ENCODE results near the gene INPP5A. TPM values are rescaled to one million over a fixed set of nuclear protein-coding genes. Genes with fewer than 3 reads are reported as not detected.
"Not testable (repeated sequence)": the region's sequence is repeated elsewhere in the genome, so short reads cannot be mapped to it uniquely, and the experiment has no call there.

Gene INPP5A
- total RNA-seq, 1 donor from 2014 or later = 14.3 TPM

DNA sequence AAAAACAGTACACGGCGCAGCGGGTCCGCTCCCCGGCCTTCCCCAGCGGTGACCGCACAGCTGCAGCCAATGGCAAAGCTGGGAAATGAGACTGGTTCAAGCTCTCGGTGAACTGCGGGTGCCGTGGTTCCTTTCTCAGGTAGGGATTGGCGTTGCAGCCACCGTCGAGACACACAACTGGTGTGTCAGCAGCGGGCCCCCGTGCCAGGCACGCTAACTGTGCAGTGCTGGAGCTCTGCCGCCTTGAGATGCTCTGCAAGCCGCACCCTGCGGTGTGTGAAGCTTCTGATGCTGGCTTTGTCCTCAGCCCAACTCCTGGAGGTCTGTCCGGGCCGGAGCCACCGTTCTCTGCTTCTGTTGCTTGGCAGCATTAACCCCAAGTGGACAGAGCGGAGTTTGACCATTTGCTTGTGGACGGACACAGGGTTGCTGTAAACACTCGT is 269.0 kb downstream of the INPP5A start:
- no peak for ATAC-seq

DNA sequence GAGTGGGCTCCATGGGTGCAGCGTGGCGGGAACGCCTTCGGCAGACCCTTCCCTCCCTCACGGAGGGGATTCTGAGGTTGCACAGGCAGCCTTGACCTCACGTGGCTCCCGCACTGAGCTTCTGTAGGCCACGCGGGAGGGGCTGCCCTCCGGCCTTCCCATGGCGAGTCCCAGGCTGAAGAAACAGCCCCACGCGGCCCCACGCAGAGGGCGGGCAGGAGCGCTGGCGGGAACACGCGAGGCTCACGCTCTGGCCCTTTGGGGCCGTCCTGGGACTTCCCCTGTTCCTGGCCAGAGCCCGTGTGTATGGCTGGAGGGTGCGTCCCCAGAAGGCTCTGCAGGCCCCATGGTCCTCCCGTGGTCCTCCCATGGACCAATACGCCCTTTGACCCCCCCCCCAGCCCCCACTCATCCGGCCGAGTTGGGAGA is 270.0 kb downstream of the INPP5A start:
- ATAC-seq = no peak

DNA sequence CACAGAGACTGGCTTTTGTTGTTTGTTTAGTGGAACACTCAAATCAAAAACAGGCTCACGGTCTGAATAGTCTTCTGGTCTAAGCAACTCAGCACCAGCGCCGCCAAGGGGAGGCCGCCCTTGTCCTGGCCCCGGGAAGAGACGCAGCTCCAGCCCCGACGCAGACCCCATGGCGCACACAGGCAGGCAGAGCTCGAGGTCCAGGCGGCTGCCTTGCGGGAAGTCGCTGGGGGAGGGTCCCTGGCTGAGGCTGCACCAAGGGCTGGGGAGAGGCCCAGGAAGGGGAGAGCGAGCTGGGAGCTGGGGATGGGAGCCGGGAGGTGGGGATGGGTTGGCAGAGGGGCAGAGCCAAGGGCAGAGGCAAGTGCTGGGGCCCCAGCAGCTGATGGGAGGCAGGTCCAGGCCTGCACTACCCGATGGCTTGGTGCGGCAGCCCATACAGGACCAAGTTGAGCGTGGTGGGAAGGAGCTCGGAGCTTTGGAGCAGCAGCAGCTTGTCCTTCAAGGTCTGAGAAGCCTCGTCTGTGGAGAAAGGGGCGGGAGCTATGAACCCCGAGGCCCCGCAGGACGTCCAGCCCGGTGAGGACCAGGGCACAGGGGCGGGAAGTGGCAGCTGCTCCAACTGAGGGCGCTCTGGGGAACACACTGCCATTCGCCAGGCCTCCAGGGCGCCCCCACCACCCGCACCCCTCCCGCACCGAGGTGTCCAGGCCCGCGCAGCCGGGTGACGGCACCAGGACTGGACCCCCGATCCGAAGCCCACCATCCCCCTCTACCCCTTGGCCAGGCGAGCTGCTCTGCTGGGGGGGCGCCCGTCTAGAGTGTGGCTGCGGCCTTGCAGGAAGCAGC is 271.0 kb downstream of the INPP5A start:
- ATAC-seq = peak; percentile 10

DNA sequence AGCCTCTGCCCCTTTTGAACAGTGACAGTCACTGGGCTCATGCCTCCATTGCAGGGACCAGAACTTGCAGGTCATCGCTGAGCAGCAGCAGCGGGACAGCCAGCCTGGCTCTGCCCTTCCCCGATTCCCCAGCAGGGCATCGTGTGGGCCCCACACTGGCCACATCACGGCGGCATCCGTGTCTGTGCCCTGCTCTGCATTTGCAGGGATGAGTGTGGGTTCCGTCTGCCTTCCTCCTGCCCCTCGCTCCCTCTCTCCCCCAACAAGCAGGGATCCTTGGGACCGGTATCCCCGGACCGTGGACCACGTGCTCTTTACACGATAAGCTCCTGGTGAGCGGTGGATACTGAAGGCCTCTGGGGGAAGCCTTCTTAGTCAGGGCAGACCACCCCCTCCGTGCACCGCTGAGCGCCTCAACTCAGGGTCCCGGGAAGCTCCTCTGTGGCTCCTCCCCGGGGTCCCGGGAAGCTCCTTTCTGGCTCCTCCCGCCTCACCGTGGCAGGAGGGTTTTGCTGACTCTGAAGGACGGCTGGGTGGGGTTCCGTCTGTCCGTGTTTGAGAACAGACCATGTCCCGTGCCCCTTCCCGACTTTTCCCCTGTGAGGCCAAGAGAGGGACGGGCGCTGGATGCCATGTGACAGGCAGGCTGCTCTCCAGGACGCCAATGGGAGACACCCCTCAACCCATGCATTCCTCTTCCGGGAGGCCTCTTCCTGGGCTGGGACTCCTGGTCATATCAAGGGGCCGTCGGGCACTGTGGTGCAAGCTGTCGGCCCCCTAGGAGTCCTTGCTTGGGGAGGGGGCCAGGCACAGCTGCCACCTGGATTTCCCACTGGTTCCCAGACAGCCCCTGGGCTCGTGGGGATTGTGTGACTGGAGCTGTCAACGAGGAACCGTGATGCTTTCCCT is 271.9 kb downstream of the INPP5A start:
- no peak for ATAC-seq

DNA sequence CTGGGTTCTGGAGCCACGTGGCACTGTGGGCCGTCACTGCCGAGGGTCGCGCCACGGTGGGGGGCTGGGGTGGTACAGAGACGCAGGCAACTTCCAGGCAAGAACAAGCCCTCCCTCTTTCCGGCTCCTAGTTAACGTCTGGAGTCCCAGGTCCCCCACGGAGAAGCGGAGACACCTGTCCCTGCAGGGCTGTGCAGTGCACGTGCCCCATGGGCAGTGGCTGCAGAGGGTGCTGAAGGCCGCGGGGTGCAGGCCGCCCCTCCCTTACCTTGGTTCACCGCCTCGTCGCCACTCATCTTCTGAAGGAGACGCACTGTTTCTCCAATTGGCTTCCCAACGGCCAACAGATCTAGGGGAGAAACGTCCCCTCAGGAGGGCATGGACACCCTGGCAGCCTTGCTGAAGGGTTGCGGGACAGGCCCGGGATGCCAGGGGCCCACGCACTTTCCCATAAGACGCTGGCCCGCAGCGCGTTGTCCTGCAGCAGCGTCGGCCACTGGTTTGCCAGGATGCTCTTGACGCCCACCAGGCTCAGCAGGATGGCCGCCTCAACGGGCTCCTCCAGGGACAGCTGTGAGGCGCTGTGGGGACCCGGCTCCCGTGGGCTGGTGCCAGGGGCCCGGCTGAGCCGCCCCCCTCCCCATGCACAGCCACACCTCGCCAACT is 272.7 kb downstream of the INPP5A start:
- no peak for ATAC-seq

DNA sequence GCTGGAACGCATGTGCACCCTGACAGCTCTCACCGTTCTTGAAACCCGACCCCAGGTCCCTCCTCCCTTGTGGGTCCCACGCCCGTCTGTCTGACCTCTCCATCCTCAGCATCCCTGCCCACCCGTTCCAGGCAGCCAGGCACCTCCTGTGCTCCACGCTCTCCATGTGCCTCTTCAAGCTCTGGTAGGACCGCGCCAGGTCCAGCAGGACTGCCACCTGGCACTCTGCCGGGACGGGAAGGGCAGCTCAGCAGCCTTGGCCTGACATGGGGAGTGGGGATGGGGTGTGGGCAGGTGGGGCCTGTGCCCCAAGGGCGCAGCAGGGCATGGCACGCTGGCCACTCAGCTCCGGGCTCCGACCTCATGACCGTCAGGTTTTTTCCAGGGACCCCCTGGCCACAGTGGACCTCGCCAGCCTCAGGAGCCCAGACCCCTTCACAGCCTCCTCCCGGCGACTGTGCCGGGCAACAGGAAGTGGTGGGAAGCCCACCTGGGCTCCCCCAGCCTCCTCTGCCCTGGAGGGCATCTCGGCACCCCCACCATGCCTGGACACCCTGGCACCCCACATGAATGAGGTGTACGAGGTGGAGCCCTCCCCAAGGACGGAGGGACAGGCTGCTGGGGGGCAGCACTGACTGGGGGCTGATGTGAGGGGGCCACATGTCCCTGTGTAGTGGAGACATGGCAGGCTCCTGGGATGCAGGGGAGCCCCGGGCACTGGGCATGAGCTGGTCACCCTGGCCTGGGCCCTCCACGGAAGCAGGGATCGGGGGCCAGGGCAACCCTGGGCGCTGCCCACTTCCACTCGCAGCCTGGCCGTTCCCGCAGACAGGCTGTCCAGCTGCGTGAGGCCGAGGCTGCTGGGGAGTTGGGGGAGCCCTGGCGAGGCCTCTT is 273.5 kb downstream of the INPP5A start:
- ATAC-seq = no peak

DNA sequence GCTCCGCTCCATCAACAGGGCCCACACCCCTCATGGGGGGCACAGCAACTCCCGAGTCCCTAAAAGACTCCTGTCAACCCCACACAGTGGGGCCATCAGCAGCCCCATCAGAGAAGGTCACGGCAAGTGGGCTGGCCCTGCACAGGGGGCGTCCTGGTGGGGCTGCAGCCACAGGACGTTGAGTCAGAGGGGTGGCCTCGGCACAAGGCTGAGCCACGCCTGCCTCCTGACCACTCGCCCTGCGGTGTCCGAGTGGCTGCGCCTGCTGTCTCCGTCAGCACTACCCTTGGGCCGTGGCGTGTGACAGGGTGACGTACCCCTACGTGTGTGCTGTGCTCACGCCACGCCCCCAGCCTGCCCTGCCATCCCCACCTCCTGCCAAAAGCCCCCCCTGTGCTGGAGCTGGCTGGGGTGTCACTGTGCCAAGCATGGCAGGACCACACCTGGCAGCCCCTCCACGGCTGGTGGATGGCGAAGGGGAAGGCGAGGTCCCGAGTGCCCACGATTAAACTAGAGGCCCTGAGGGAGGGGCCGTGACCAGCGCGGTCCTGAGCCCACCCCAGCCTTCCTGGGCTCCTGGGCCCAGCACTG is 274.4 kb downstream of the INPP5A start:
- no peak for ATAC-seq

DNA sequence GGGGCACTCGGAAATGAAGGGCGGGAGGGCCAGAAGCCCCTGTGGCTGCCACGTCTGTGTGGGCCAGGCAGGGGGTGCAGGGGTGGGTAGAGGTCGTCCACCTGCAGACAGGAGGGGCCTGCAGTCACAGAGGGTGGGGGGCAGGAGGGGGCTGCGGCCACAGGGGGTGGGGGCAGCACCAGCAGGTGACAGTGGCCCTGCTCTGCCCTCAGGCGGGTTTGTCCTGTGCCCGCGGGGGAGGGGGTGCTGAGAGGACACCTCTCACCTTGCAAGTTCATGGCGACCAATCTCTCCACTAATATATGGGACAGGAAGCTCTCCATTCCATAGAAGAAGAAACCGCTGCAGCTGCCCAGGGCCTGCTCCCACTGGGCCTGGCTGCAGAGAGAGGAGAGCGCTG is 274.9 kb downstream of the INPP5A start:
- ATAC-seq = no peak

DNA sequence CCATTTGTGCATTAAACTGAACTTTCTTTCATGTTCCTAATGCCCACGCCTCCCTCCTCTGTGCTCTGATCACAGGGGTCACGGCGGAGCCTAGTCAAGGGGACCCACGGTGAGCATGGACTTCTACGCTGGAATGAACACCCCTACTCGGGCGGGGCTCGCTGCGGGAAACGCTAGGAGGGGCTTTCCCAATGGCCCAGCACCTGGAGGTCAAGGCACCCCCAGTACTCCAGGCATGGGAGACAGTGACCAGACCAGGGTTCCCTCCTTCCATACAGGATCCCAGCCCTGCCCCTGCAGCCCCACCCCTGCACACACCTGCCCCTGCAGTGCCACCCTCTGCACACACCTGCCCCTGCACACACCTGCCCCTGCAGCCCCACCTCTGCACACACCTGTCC is 275.4 kb downstream of the INPP5A start:
- ATAC-seq = no peak

DNA sequence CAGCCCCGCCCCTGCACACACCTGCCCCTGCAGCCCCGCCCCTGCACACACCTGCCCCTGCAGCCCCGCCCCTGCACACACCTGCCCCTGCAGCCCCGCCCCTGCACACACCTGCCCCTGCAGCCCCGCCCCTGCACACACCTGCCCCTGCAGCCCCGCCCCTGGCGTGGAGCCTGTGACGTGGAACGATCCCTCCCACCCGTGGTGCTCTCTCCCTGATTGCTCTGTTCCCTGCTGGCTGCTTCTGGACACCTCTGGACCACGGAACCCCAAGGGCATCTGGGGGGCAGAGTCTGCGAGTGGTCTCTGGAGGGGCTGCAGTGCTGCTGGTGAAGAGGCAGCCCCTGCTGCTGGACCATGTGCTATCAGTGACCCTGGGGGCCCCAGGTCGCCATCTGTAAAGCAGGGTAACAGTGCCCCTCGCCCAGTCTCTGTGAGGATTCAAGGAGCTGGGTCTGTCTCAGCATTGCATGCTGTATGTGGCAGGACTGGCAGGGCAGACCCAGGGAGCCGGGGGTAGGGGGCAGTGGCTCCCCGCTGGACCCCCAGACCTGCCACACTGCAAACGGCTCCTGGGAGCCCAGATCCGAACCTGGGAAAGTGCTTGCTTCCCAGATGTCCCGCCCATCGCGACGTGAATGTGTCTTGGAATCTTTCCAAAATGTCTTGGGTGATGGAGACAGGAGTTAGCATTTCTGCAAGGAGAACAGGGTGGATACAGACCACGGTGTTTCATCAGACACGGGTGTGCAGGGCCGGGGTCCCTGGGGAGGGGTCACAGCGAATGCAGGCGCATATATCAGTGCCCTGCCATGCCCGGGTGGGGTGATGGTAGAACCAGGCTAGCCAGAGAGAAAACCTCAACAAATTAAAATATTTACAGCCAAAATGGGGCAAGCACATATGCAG is 276.2 kb downstream of the INPP5A start:
- no peak for ATAC-seq

DNA sequence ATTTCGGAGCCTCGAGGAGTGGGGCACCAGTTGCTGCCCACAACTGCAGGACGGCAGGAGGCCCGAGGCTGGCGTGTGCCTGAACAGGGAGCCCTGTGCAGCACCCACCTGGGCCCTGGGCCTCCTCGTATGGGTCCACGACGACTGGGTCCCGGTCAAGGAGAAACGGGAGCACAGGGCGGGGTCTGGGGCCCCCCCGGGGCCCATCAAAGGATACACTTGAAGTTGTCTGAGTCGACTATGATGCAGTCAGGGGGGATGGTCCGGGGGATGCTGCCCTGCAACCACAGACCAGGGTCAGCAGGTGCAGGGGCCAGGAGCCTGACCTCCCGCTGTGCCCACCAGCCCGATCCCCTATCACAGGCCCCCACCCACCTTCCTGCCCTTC is 276.9 kb downstream of the INPP5A start:
- ATAC-seq = no peak

DNA sequence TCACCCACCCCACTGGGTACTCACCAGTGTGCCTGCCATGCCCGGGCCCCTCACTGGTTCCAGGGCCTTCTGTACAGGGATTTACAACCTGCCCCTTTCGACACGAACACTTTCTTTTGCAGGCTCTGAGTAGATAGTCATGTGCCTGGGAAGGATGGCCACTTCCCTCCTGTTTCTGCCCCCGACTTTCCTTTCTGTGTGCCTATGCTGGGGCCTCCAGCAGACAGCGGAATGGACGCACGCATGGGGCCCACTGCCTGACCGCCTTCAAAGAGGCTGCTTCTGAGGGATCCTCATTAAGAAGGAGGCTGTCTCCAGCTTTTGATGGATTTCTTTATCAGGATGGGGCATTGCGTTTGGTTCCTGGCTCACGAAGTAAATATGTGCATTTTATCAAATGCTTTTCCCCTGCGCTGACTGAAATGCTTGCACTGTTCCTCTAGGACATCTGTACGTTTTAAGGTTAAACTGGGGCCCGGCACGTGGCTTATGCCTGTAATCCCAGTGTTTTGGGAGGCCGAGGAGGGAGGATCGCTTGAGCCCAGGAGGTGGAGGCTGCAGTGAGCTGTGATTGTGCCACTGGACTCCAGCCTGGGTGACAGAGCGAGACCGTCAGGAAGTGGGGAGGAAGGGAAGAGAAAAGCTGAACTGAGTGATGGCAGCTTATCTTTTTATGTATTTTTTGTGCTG is 277.7 kb downstream of the INPP5A start:
- ATAC-seq = no peak

DNA sequence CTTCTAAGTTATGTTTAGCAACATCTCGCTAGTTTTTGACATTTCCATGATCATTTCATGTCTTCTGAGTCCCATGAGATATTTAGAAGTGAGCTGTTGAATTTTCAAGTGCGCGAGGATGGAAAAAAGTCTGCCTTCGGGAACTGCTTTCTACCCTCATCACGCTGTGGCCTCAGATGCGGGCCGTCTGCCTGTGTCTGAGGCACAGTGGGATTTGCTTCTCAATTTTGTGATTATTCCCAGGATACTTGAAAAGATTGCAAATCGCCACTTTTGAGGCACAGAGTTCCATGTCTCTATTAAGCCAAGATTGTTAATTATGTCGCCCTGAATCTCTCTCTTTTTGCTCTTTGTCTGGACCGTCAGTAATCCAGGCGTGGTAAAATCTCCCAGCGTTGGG is 279.1 kb downstream of the INPP5A start:
- ATAC-seq = no peak

DNA sequence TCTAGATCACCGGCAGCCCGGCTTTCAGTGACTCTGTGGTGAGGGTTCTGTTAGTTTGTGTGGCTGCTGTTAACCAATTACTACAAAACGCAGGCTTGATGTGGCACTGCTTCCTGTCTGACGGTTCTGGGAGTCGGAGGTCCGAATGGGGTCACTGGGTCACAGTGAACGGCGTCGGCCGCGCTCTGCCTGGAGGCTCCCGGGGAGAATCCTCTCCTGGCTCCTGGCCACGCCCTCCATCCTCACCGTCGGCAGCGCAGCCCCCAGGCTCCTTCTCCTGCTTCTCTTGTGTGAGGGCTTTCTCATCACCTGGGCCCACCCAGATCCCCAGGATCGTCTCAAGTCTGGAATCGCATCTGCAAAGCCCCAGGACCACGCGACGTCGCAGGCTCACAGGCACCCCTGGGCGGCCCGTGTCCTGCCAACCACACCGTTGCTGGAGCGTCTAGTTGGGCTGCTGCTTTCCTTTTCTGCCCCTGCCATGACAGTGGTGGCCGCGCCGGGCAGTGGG is 280.2 kb downstream of the INPP5A start:
- no peak for ATAC-seq

DNA sequence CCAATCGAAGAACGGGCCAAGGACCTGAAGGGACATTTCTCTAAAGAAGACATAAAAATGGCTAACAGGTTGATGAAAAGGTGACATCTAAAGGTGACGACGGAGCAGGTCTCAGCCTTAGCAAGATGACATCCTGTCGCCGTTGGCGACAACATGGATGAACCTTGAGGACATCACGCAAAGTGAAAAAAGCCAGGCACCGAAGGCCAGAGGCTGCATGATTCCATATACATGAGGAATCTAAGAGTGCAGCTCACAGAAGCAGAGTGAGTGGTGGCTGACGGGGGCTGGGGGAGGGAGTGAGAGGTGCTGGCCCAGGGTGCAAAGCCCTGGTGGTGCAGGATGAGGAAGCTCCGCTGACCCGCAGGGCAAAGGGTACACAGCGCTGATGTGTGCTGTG is 282.5 kb downstream of the INPP5A start:
- no peak for ATAC-seq

DNA sequence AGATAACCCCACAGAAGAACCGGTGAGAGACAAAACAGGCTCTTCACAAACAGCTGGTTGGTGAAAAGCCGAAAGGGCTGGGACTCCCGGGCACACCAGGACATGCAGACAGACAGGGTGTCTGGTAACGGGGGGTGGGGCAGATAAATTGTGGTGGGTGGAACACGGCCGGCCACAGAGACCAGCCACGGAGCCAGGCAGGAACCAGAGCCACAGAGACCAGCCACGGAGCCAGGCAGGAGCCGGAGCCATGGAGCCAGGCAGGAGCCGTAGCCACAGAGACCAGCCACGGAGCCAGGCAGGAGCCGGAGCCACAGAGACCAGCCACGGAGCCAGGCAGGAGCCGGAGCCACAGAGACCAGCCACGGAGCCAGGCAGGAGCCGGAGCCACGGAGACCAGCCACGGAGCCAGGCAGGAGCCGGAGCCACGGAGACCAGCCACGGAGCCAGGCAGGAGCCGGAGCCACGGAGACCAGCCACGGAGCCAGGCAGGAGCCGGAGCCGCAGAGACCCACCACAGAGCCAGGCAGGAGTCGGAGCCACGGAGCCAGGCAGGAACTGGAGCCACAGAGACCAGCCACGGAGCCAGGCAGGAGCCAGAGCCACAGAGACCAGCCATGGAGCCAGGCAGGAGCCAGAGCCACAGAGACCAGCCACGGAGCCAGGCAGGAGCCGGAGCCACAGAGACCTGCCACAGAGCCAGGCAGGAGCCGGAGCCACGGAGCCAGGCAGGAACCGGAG is 288.4 kb downstream of the INPP5A start:
- ATAC-seq = not testable (repeated sequence)

DNA sequence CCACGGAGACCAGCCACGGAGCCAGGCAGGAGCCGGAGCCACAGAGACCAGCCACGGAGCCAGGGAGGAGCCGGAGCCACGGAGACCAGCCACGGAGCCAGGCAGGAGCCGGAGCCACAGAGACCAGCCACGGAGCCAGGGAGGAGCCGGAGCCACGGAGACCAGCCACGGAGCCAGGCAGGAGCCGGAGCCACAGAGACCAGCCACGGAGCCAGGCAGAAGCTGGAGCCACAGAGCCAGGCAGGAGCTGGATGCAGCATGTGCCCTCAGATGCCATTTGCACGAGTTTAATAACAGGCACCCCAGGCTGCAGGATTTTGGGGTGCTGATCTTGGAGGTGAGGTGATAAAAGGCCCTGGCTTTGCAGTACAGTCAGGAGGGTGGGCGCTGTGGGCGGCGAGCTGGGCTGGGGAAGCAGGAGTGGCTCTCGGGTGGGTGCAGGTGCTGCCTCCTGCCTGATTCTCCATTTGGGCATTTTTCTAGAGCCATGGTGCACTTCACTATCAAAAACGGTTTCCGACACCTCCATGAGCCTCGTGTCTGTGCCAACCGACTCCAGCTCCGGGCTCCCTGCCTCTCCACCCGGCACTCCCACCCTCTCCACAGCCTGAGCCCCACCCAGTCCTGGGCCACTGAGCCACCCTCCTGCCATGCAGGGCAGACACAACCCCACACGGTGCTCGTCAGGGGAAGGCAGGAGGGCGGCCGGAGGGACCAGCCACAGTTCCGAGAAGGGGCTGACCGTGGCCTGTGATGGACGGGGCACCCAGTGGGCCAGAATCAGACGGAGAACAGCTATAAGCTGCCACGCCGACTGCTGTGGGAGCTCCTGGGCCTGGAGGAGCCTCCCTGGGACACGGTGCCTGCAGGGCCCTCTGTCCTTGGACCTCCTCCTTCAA is 289.2 kb downstream of the INPP5A start:
- no peak for ATAC-seq

DNA sequence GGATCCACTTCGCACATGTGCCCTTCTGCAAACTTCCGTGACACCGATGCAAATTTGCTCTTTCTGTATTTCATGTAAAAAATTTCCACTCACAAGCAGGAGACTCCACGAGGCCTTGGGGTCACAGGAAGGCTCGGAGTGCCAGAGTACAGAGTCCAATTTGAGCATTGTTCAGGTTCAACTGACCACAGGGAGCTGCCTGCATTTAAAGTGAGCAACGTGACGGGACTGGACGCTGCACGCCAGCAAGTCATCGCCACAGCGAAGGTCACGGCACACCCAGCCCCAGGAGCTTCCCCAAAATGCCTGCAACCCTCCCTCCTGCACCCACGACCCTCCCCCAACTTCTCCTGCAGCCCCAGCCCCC is 289.8 kb downstream of the INPP5A start:
- ATAC-seq = no peak

Data from esophagus mucosa (tissue), 1 donor.